NCI-H526 treated with DMSO at 0.1 percent for 48 hours (cell line): ENCODE data around the gene XAGE5.
"Not testable (repeated sequence)": the region's sequence is repeated elsewhere in the genome, so short reads cannot be mapped to it uniquely, and the experiment has no call there.

Experiments
- DNase-seq: peaks from one replicate; lab custom pipeline; 2025; lab: John Stamatoyannopoulos, UW

Gene XAGE5

GRCh38 chrX:52811065-52811625, at the start of gene XAGE5:
Gene XAGE5 (plus strand): TSS chrX:52811287. CDS start chrX:52812567, 1,280 bp downstream.
- DNase-seq: no peak

- not testable (repeated sequence) for DNase-seq
These were observed 45.1 kb upstream of the XAGE5 start for GRCh38 chrX:52765983-52766382.

GRCh38 chrX:52773504-52773903, 37.6 kb upstream of the XAGE5 start:
- DNase-seq: not testable (repeated sequence)

- DNase-seq: not testable (repeated sequence)
These were observed 13.8 kb upstream of the XAGE5 start, which contains the start of gene SPANXN5 for GRCh38 chrX:52797327-52797726. Gene SPANXN5 (minus strand): TSS chrX:52797427. CDS start chrX:52797348, 79 bp downstream.

GRCh38 chrX:52804876-52805275, 6.2 kb upstream of the XAGE5 start:
- DNase-seq: not testable (repeated sequence)

GRCh38 chrX:52819788-52820187, 8.7 kb downstream of the XAGE5 start:
- no peak for DNase-seq

- DNase-seq: no peak
These were observed 10.1 kb downstream of the XAGE5 start for GRCh38 chrX:52821079-52821760.

GRCh38 chrX:52824608-52825007, 13.5 kb downstream of the XAGE5 start:
- no peak for DNase-seq

GRCh38 chrX:52830551-52830950, 19.5 kb downstream of the XAGE5 start:
- DNase-seq: no peak

GRCh38 chrX:52839137-52839536, 28.1 kb downstream of the XAGE5 start:
- DNase-seq: no peak

GRCh38 chrX:52843619-52844018, 32.5 kb downstream of the XAGE5 start:
- not testable (repeated sequence) for DNase-seq

- DNase-seq: no peak
These were observed 41.2 kb downstream of the XAGE5 start for GRCh38 chrX:52852110-52852860.

- DNase-seq: not testable (repeated sequence)
These were observed 46.0 kb downstream of the XAGE5 start for GRCh38 chrX:52856991-52857525.

GRCh38 chrX:52865343-52865998, 54.4 kb downstream of the XAGE5 start:
- no peak for DNase-seq
